ENCODE measurements around the gene WDR82.

DNA sequence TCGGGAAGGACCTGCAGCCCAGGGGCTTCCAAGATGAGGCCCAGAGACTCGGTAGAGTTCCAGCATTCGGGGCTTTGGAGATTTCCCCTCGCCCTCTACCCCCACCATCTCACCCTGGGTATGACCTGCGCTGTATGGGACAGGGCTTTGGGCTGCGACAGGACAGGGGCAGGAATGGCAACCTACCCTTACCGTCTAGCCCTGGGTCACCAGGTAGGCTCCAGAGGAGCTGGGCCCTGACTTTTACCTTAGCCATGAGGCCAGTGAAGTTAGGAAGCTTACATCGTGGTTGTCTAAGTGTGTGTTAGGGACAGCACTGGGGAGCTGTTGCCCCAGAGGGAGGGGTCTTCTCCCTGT is 32.2 kb downstream of the WDR82 start:
- TF ChIP-seq, protein P1, sequence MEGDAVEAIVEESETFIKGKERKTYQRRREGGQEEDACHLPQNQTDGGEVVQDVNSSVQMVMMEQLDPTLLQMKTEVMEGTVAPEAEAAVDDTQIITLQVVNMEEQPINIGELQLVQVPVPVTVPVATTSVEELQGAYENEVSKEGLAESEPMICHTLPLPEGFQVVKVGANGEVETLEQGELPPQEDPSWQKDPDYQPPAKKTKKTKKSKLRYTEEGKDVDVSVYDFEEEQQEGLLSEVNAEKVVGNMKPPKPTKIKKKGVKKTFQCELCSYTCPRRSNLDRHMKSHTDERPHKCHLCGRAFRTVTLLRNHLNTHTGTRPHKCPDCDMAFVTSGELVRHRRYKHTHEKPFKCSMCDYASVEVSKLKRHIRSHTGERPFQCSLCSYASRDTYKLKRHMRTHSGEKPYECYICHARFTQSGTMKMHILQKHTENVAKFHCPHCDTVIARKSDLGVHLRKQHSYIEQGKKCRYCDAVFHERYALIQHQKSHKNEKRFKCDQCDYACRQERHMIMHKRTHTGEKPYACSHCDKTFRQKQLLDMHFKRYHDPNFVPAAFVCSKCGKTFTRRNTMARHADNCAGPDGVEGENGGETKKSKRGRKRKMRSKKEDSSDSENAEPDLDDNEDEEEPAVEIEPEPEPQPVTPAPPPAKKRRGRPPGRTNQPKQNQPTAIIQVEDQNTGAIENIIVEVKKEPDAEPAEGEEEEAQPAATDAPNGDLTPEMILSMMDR (conservative IDR thresholded peaks at IDR 0.05; ENCODE audit: low read length), result no peak
- no peak for TF ChIP-seq EZH2phosphoT487 (IDR thresholded peaks at IDR 0.05; ENCODE audit: borderline replicate concordance)
